HepG2 (cell line): ENCODE data around the gene ZNF556. TPM values are rescaled to one million over a fixed set of nuclear protein-coding genes. Genes with fewer than 3 reads are reported as not detected.

Experiments
- ATAC-seq: fragments of 200-7000 bp; cut with Tn5 transposase; 3 replicates; pipeline ENCODE4 v1.9.1; 2020; ENCODE audit warnings: mild to moderate bottlenecking, moderate library complexity
- BruUV-seq: library from RNA; stranded (reverse); fragments of 400-500 nt; replicated peaks from 2 replicates; lab custom pipeline; 2021; lab: Mats Ljungman, UMichigan
- CTCF ChIA-PET: fragments of 300-600 bp; formaldehyde crosslinking; extraction: SDS; loops from one replicate; lab custom pipeline; 2021; ENCODE audit warnings: low total read pairs, inconsistent platforms, low intra/inter-chr PET ratio; lab: Yijun Ruan, JAX
- POLR2A ChIA-PET: fragments of 350-600 bp; sonication (Branson Sonifier 250); formaldehyde crosslinking; loops from one replicate; lab custom pipeline; 2020; ENCODE audit warnings: antibody characterized with exemption, inconsistent platforms; lab: Yijun Ruan, JAX
- DNase-seq: peaks from one replicate; pipeline ENCODE4 v3.0.0-alpha.2; 2015; ENCODE audit warnings: low spot score
- FAIRE-seq: peaks from 3 replicates; lab custom pipeline; 2011; peaks lifted over from hg19 to GRCh38; lab: Jason Lieb, UNC
- H2AFZ ChIP-seq: one replicate; pipeline ENCODE4 v1.6.1; 2011; ENCODE audit warnings: low read length, inconsistent platforms
- H3K27ac ChIP-seq: fragments of 300-600 bp; 3 replicates; pipeline ENCODE4 v1.8.0; 2011; ENCODE audit warnings: mixed run types, mild to moderate bottlenecking, mixed read lengths, low read length, inconsistent platforms; ENCODE audit not compliant: insufficient read depth; ENCODE audit errors: extremely low read length
- H3K27me3 ChIP-seq, 2 experiments: fragments of 200-600 bp in 1 of 2; 2 replicates in 1 of 2; 3 replicates in 1 of 2; pipeline versions ENCODE4 v1.6.0 to v1.8.0; 2011; ENCODE audit warnings: low read length in 2 of 2, mild to moderate bottlenecking in 2 of 2, moderate library complexity in 2 of 2, inconsistent platforms in 1 of 2; ENCODE audit not compliant: insufficient read depth in 2 of 2, control insufficient read depth in 1 of 2
- H3K36me3 ChIP-seq, 2 experiments: fragments of 200-600 bp in 1 of 2; replicated peaks in 1 of 2; 2 replicates in 1 of 2; 3 replicates in 1 of 2; pipeline versions ENCODE4 v1.5.1 to v1.8.0; 2011; ENCODE audit warnings: low read length in 2 of 2, inconsistent platforms in 1 of 2; ENCODE audit not compliant: insufficient read depth in 2 of 2, control insufficient read depth in 1 of 2
- H3K4me1 ChIP-seq: 2 replicates; pipeline ENCODE4 v1.5.1; 2012; ENCODE audit warnings: low read length, inconsistent platforms; ENCODE audit not compliant: insufficient read depth
- H3K4me2 ChIP-seq: 2 replicates; pipeline ENCODE4 v1.6.0; 2011; ENCODE audit warnings: low read depth, low read length, inconsistent platforms
- H3K4me3 ChIP-seq, 3 experiments: fragments of 200-600 bp in 1 of 3; sonication (generic), shearing (Covaris generic) in 1 of 3; replicated peaks in 1 of 3; 2 replicates each; pipeline ENCODE4 v1.5.1; 2011 to 2016; ENCODE audit warnings: low read length in 3 of 3, inconsistent platforms in 2 of 3, low read depth in 2 of 3, mild to moderate bottlenecking in 2 of 3, control low read depth in 1 of 3, mixed read lengths in 1 of 3; ENCODE audit not compliant: insufficient read depth in 1 of 3
- H3K79me2 ChIP-seq: one replicate; pipeline ENCODE4 v1.6.1; 2011; ENCODE audit warnings: low read length, inconsistent platforms; ENCODE audit not compliant: insufficient read depth
- H3K9ac ChIP-seq: 2 replicates; pipeline ENCODE4 v1.6.0; 2011; ENCODE audit warnings: mild to moderate bottlenecking, low read depth, low read length, inconsistent platforms; ENCODE audit not compliant: insufficient read depth
- H3K9me3 ChIP-seq: 2 replicates; pipeline ENCODE4 v1.5.1; 2012; ENCODE audit warnings: mild to moderate bottlenecking, low read length
- H4K20me1 ChIP-seq: 2 replicates; pipeline ENCODE4 v1.6.0; 2011; ENCODE audit warnings: inconsistent platforms, mild to moderate bottlenecking, low read length, moderate library complexity; ENCODE audit not compliant: insufficient read depth
- ADNP ChIP-seq: sonication (generic); formaldehyde crosslinking; IDR thresholded peaks from 2 replicates; pipeline ENCODE4 v1.4.0; 2020; ENCODE audit warnings: missing genetic modification reagents
- ATF7 ChIP-seq, 2 experiments: fragments of 450-650 bp in 1 of 2; sonication (generic) in 1 of 2; formaldehyde crosslinking in 1 of 2; IDR thresholded peaks; 2 replicates each; pipeline versions ENCODE4 v1.4.0 to v1.6.1; 2016 to 2020; ENCODE audit warnings: antibody characterized with exemption in 1 of 2, mild to moderate bottlenecking in 1 of 2, missing genetic modification reagents in 1 of 2
- HNRNPK ChIP-seq: fragments of 200-400 bp; formaldehyde crosslinking; IDR thresholded peaks from 2 replicates; pipeline ENCODE4 v1.6.1; 2018; ENCODE audit warnings: low read length, low read depth, moderate library complexity, mild to moderate bottlenecking; ENCODE audit not compliant: poor library complexity, severe bottlenecking
- SMYD3 ChIP-seq: sonication (generic); formaldehyde crosslinking; IDR thresholded peaks from 2 replicates; pipeline ENCODE4 v1.8.1; 2023; ENCODE audit warnings: mild to moderate bottlenecking, missing genetic modification reagents
- USF2 ChIP-seq, 2 experiments: sonication (generic) in 1 of 2; formaldehyde crosslinking in 1 of 2; IDR thresholded peaks; 2 replicates each; pipeline versions ENCODE4 v1.5.1 to v1.6.1; 2011 to 2020; ENCODE audit warnings: borderline replicate concordance in 1 of 2, low read depth in 1 of 2, low read length in 1 of 2, mild to moderate bottlenecking in 1 of 2, missing genetic modification reagents in 1 of 2, moderate library complexity in 1 of 2
- ZNF512 ChIP-seq: sonication (generic); formaldehyde crosslinking; IDR thresholded peaks from 2 replicates; pipeline ENCODE4 v1.4.0; 2020; ENCODE audit warnings: mild to moderate bottlenecking, missing genetic modification reagents
- ZNF570 ChIP-seq: sonication (generic); formaldehyde crosslinking; IDR thresholded peaks from 2 replicates; pipeline ENCODE4 v1.4.0; 2020; ENCODE audit warnings: mild to moderate bottlenecking, missing genetic modification reagents, borderline replicate concordance
- WGBS: methylation state at CpG from one replicate; pipeline ENCODE4 v1.1.6; 2017; ENCODE audit warnings: low lambda C conversion rate; 5-methylcytosine and 5-hydroxymethylcytosine counted together
- in situ Hi-C: cut with HindIII; loops from 2 replicates; pipeline ENCODE4 v1.10.0; 2017; ENCODE audit warnings: low pct_unique_long_range_greater_than_20kb; ENCODE audit not compliant: extremely low pct_ligation_motif_present
- intact Hi-C: fragments of 100-400 bp; cut with micrococcal nuclease; formaldehyde crosslinking; loops from one replicate; pipeline ENCODE4 v1.10.0; 2022; ENCODE audit not compliant: unreplicated experiment
- polyA plus RNA-seq, 8 experiments: library from polyadenylated mRNA; depleted of rRNA in 3 of 8; stranded (reverse) in 7 of 8; unstranded in 1 of 8; fragments of >200 nt; fragmentation: Illumina TruSeq in 4 of 8; extraction: Trizol in 4 of 8; gene quantifications; 2 replicates each; pipeline versions ENCODE4 v1.2.1 to v1.2.3, GENCODE V29; 2011 to 2016; ENCODE audit warnings: low read depth in 4 of 8, missing spikeins in 1 of 8, mixed read lengths in 1 of 8; ENCODE audit not compliant: insufficient read depth in 1 of 8
- total RNA-seq, 5 experiments: library from RNA; depleted of rRNA; stranded (reverse); fragments of >200 nt; fragmentation: Illumina TruSeq; extraction: Trizol; gene quantifications; 2 replicates each; pipeline ENCODE4 v1.2.3, GENCODE V29; 2016; ENCODE audit warnings: low read depth in 1 of 5

Gene ZNF556
- total and polyA plus RNA-seq, 2 of the 13 experiments (the other 11 are each of a cell fraction or from before 2014, with no cell fraction given): 4.2 to 28.6 TPM

GRCh38 chr19:2846180-2846894 lies 20.8 kb upstream of the ZNF556 start (continued):
- TF ChIP-seq ADNP (CRISPR knock-in tag) (no peak), HNRNPK (no peak), SMYD3 (CRISPR knock-in tag) (no peak), USF2 (IDR thresholded peaks at IDR 0.05; ENCODE audit: low read depth, low read length) (no peak), USF2 (CRISPR knock-in tag; IDR thresholded peaks at IDR 0.05; ENCODE audit: borderline replicate concordance) (no peak), ZNF512 (no peak)

- Histone ChIP-seq H3K4me3 (no peak overlapping the region), H2AFZ (no peak overlapping the region), H3K36me3 (peaks cover 5 to 21% of the 10 kb centered on the region in 2 experiments; a peak in 4 of 5 replicates), H3K27ac (no peak overlapping the region), H3K9me3 (no peaks in the 10 kb centered on the region), H4K20me1 (peaks cover 2% of the 10 kb centered on the region; the same call in 1 of the 2 replicates), H3K27me3 (no peaks in the 10 kb centered on the region), H3K4me1 (peaks cover 36% of the 10 kb centered on the region), H3K4me2 (no peak overlapping the region), H3K9ac (no peak overlapping the region)
- ChIA-PET POLR2A (no interaction called here), CTCF (no interaction called here)
- BruUV-seq: no TSS peak
- DNase-seq: no peak
- FAIRE-seq: no peak
- intact Hi-C loops: no loop called here
- WGBS: 97% methylated on average over 3 of the region's 3 CpGs
- in situ Hi-C loops: no loop called here
- no peak for ATAC-seq
- peak; percentile 80 for TF ChIP-seq ATF7 (IDR thresholded peaks at IDR 0.05)
- no peak for TF ChIP-seq ATF7 (CRISPR knock-in tag; IDR thresholded peaks at IDR 0.05)
- TF ChIP-seq ZNF570 (CRISPR knock-in tag): no peak
- TF ChIP-seq, all 625 proteins: peak for 1
- H3K79me2 ChIP-seq: peaks cover 43% of the 10 kb centered on the region
These were observed 19.6 kb upstream of the ZNF556 start for GRCh38 chr19:2847507-2847906.
